Activated naive CD4-positive, alpha-beta T cell treated with anti-CD3 and anti-CD28 coated beads, Interleukin-2, amount 10 ng/mL, durations not matched to agents 7 days and 5 days (primary cell): ENCODE results near the gene ADAMTSL2.

Experiments used
- CTCF ChIA-PET: fragments of 350-600 bp; sonication (Branson Sonifier 250); formaldehyde crosslinking; loops from one replicate; lab custom pipeline; 2021; ENCODE audit warnings: antibody characterized with exemption; lab: Charles Lee
- DNase-seq: peaks from one replicate; pipeline ENCODE4 v3.0.0-alpha.2; 2020
- H3K27ac Mint-ChIP-seq: one replicate; pipeline ENCODE4 v1.8.0; 2021; ENCODE audit warnings: mild to moderate bottlenecking, moderate library complexity, mixed read lengths
- H3K27me3 Mint-ChIP-seq: one replicate; pipeline ENCODE4 v1.8.0; 2021; ENCODE audit warnings: mild to moderate bottlenecking, mixed read lengths
- H3K36me3 Mint-ChIP-seq: one replicate; pipeline ENCODE4 v1.8.0; 2021; ENCODE audit warnings: mixed read lengths
- H3K4me1 Mint-ChIP-seq: one replicate; pipeline ENCODE4 v1.8.0; 2021; ENCODE audit warnings: mixed read lengths
- H3K4me3 Mint-ChIP-seq: one replicate; pipeline ENCODE4 v1.8.0; 2021; ENCODE audit warnings: mild to moderate bottlenecking, moderate library complexity, mixed read lengths
- H3K9me3 Mint-ChIP-seq: one replicate; pipeline ENCODE4 v1.8.0; 2021; ENCODE audit warnings: mixed read lengths

ADAMTSL2 gene

DNA sequence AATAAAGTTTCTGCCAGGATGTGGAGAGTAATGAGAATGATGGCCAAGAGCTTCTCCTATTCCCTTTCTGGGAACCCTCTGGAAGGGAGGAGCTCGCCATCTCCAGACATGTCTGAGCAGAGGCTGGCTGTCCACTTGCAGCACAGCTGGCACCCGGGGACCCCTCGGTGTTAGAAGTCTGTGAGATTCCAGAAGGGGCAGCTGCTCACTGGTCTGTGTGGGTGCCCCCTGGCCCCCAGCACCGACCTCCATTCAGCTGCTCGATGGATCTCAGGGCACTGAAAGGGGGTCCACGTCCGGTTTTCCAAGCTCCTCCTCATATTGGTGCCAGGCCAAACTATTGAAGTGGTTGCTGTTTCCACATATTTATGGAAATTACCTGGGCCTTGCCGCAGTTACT lies 78.3 kb downstream of the ADAMTSL2 start:
- Mint-ChIP-seq H3K36me3 (no peaks in the 10 kb centered on the region), H3K27me3 (peaks cover 90% of the 10 kb centered on the region), H3K9me3 (no peaks in the 10 kb centered on the region), H3K4me1 (peaks cover 2% of the 10 kb centered on the region), H3K4me3 (no peak overlapping the region), H3K27ac (no peak overlapping the region)
- DNase-seq = no peak
- CTCF ChIA-PET = no interaction called here

DNA sequence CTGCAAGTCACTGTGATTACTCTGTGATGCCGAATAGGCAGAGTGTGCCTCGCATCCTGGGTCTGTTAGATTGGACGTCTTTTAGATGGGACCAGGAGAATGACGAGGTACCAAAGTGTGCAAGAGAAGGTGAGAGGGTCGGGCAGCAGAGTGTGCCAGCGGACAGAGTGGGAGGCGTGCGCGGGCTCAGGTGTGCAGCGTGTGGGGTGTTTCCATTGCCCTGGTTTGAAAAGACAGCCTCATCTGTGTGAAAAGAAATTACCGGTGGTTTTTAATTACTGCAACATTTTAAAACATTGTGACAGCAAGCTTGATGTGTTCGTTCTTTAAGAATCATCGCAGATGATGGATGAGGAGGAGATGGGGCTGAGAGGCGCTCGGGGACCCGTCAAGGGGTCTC lies 78.9 kb downstream of the ADAMTSL2 start:
- Mint-ChIP-seq H3K36me3 (no peaks in the 10 kb centered on the region), H3K27ac (no peak overlapping the region), H3K9me3 (no peaks in the 10 kb centered on the region), H3K27me3 (peaks cover 90% of the 10 kb centered on the region), H3K4me1 (peaks cover 2% of the 10 kb centered on the region), H3K4me3 (no peak overlapping the region)
- no peak for DNase-seq
- CTCF ChIA-PET = no interaction called here

DNA sequence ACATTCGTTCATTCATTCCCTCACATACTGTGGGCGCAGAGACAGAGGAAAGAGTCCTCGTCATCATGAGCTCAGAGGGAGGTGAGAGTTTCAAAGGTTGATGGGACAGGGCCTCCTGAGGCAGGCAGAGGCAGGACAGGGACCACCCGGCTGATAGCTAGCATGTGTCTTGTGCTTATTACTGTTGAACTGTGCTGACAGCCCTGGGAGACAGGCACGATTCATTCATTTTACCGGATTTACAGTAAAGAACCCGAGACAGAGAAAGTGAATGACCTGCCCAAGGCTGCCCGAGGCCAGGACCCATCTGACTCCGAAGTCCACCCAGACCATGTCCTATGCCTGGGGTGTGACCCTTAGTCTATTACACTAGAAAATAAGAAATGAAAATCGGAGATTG lies 79.6 kb downstream of the ADAMTSL2 start:
- Mint-ChIP-seq H3K4me3 (no peak overlapping the region), H3K9me3 (no peaks in the 10 kb centered on the region), H3K4me1 (peaks cover 5% of the 10 kb centered on the region), H3K36me3 (no peaks in the 10 kb centered on the region), H3K27me3 (peaks cover 91% of the 10 kb centered on the region), H3K27ac (no peak overlapping the region)
- CTCF ChIA-PET = no interaction called here
- no peak for DNase-seq

DNA sequence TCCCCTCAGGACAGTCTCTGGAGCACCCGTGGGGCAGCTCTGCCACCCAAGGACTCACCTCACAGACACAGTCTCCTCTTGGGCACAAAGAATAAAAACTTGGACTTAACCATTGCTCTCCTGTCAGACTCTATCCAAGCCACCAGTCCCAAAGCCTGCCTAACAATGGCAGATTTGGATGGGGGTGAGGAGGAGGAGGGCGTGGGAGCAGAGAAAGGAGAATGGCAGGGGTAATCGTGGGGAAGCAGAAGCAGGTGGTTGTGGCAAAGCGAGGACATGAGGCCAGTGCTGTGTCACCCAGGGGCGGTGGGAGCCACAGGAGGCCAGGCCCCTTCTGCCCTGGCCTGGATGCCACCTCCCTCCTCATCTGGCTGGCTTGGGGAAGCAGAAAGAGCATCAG lies 80.2 kb downstream of the ADAMTSL2 start:
- Mint-ChIP-seq H3K36me3 (no peaks in the 10 kb centered on the region), H3K4me1 (peaks cover 7% of the 10 kb centered on the region), H3K27me3 (peaks cover 86% of the 10 kb centered on the region), H3K9me3 (no peaks in the 10 kb centered on the region), H3K27ac (no peak overlapping the region), H3K4me3 (no peak overlapping the region)
- CTCF ChIA-PET = no interaction called here
- DNase-seq = no peak

DNA sequence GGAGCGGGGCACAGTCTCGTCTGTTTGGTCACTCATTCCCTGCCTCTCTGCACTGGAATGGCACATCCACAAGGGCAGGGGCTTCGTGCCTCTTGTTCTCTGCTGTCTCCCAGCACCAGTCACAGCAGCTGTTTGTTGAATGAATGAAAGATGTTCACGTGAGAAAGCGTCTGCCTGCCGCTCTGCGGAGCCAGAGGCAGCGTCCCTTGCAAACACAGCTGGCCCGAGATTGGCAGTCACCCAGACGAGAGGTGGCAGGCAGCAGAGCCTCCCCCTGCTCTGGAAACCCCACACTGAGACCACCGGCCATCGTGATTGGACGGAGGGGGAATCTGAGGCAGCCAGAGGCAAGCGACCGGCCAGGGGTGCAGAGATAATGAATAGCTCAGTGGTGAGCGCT lies 80.7 kb downstream of the ADAMTSL2 start:
- no peak overlapping the region for H3K4me3 Mint-ChIP-seq
- no peak for DNase-seq
- peaks cover 12% of the 10 kb centered on the region for H3K4me1 Mint-ChIP-seq
- H3K36me3 Mint-ChIP-seq = no peaks in the 10 kb centered on the region
- no peaks in the 10 kb centered on the region for H3K9me3 Mint-ChIP-seq
- H3K27me3 Mint-ChIP-seq = peaks cover 81% of the 10 kb centered on the region
- no peak overlapping the region for H3K27ac Mint-ChIP-seq
- CTCF ChIA-PET = no interaction called here

DNA sequence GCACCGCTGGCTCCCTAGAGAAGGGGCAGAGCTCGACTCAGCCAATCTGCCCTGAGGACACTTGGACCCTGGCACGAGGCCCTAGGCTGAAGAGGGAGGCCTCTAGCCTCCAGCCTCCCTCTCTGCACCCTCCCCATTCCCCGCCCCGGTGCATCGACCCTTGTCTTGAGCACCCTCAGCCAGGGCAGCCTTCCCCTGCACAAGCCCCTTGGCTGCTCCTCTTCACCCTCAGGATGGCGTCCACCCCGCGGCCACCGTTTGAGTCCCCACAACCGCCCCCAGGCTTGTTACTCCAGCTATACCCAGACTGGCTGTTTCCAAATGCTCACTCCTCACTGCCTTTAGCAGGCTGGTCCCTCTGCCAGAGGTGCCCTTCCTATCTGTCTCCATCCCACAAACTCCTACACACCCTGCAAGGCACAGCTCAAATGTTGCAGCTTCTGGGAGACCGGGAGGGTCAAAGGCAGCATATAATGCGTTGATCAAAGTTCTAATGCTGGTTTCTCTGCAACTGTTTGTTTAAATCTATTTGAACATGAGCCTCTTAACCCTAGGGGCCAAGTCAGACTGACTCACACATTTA lies 81.2 kb downstream of the ADAMTSL2 start:
- Mint-ChIP-seq H3K9me3 (no peaks in the 10 kb centered on the region), H3K4me1 (peaks cover 14% of the 10 kb centered on the region), H3K27me3 (peaks cover 76% of the 10 kb centered on the region), H3K4me3 (no peak overlapping the region), H3K27ac (no peak overlapping the region), H3K36me3 (no peaks in the 10 kb centered on the region)
- CTCF ChIA-PET = no interaction called here
- DNase-seq = no peak

DNA sequence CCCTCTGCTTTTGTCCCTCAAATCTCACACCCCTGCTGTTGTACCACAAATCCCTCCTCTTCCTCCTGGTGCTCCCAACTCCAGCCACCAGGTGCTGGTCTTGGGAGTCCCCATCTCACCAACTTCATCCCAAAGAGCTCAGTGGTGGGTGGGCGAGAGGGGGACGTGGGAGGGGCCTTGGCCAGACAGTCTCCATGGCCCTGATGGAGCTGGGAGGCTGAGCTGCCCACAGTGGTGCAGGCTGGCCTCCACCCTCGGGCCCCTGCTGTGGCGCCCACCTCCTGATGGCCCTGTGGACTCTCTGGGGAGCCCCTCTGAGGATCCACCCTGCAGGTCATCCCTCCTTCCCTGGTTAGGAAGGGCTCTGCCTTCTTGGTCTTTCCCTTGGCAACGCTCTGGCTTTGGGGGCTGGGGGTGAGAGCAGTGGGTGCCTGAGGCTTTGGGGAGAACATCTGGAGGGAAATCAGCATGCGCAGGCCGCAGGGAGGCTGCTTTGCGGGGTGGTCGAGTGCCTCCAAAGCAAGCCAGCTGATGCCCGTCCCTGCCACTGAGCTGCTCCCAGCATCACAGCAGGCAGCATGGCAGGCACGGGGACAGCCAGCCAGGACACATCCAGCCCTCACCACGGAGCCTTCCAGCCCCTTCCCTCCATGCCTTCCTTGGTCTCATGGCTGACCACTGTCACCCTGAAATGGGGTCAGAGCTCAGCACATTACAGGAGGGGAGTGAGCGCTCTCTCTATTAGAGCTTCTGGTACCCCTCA lies 82.3 kb downstream of the ADAMTSL2 start:
- CTCF ChIA-PET = interaction anchor here (0.6 kb wide), 1 partner anchor 27 kb away, joined by 3 read pairs; no protein-coding TSS in a partner anchor
- H3K36me3 Mint-ChIP-seq = no peaks in the 10 kb centered on the region
- peaks cover 67% of the 10 kb centered on the region for H3K27me3 Mint-ChIP-seq
- peaks cover 26% of the 10 kb centered on the region for H3K4me1 Mint-ChIP-seq
- no peak for DNase-seq
- peak overlapping the region; percentile 74 for H3K27ac Mint-ChIP-seq
- no peak overlapping the region for H3K4me3 Mint-ChIP-seq
- H3K9me3 Mint-ChIP-seq = no peaks in the 10 kb centered on the region

DNA sequence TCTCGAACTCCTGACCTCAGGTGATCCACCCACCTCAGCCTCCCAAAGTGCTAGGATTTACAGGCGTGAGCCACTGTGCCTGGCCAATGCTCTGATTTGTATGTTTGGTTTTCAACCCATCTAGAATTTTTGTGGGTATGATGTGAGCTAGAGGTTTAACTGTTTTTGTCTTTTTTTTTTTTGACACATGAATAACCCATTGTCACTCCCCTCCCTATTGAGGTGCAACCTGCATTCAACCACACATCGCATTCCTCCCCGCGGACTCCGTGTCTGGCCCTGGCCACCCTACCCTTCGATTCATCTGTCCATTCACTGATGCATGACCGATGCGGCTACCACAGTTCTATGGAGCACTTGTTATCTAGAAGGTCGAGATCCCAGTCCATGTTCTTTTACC lies 84.2 kb downstream of the ADAMTSL2 start:
- Mint-ChIP-seq H3K27me3 (peaks cover 50% of the 10 kb centered on the region), H3K4me3 (no peak overlapping the region), H3K27ac (no peak overlapping the region), H3K36me3 (no peaks in the 10 kb centered on the region), H3K4me1 (peaks cover 33% of the 10 kb centered on the region), H3K9me3 (no peaks in the 10 kb centered on the region)
- no peak for DNase-seq
- CTCF ChIA-PET = interaction anchor here (1.4 kb wide), 1 partner anchor 29 kb away, joined by 4 read pairs; no protein-coding TSS in a partner anchor

DNA sequence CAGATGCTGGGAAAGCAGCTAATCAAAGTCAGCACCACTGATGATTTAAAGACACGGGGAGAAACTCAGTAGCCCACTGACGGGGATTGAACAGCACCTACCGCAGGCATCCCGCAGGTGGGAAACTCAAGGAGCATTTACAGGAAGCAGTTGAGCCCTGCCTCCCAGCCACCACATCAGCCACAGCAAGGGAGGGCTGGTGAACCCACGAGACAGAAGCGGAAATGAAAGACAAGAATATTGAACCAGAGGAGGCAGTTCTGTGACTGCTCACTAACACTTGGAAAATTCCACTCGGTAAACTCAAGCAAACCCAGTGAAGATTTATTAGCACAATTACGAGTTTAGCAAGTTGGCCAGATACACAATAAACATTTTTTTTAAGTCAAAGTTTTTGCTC lies 85.3 kb downstream of the ADAMTSL2 start:
- Mint-ChIP-seq H3K4me1 (peaks cover 33% of the 10 kb centered on the region), H3K27me3 (peaks cover 46% of the 10 kb centered on the region), H3K9me3 (peaks cover 1% of the 10 kb centered on the region), H3K4me3 (no peak overlapping the region), H3K27ac (no peak overlapping the region), H3K36me3 (no peaks in the 10 kb centered on the region)
- DNase-seq = peak; percentile 76
- CTCF ChIA-PET = interaction anchor here (0.9 to 1.4 kb wide), 3 partner anchors 30 to 107 kb away, joined by 3 to 4 read pairs (median 3); no protein-coding TSS in a partner anchor

DNA sequence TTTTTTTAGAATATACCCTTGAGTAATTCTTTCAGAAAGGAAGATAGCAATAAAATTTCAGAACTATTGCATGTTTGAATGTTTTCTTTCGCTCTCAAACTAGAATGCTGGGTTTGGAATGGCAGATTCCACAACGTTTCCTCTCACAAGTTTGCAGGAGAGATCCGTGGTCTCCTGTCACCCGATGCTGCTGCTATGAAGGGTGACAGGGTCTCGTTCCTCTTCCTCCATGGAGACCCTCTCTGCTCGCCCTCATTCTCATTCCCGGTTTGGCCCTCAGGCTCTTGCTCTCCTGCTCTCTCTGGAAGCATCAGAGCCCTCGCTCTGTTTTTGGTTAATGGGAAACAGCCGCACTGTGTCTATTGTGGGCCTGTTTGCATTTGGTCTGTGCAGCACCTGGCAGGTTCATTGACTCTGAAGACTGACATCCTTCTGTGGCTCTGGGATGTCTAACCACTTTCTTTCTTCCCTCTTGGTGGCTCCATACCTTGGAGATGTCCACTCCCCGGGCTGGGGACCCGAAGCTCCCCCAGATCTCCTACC lies 87.3 kb downstream of the ADAMTSL2 start:
- H3K27ac Mint-ChIP-seq = no peak overlapping the region
- H3K4me1 Mint-ChIP-seq = peaks cover 33% of the 10 kb centered on the region
- peaks cover 13% of the 10 kb centered on the region for H3K9me3 Mint-ChIP-seq
- H3K4me3 Mint-ChIP-seq = no peak overlapping the region
- DNase-seq = no peak
- H3K27me3 Mint-ChIP-seq = peaks cover 29% of the 10 kb centered on the region
- CTCF ChIA-PET = no interaction called here
- H3K36me3 Mint-ChIP-seq = no peaks in the 10 kb centered on the region

DNA sequence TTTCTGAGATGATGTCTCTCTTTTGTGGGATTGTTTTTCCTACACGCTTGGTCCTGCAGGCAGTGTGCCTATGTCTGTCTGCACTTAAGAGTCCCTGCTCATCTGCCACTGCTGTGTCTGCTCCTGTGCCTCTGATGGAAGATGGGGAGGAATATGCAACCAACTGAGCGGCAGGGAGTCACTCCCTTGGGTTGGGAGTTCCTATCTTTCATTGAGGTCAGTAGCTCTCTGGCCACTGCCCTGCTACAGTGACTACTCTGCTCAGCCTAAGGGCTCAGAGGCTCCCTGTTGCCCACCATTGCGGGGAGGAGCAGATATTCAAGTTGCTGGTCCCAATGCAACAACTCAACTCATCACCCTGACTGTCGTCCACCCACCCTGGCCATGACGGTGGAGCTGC lies 88.1 kb downstream of the ADAMTSL2 start:
- DNase-seq = no peak
- Mint-ChIP-seq H3K9me3 (peaks cover 13% of the 10 kb centered on the region), H3K27ac (no peak overlapping the region), H3K4me1 (peaks cover 33% of the 10 kb centered on the region), H3K27me3 (peaks cover 27% of the 10 kb centered on the region), H3K36me3 (no peaks in the 10 kb centered on the region), H3K4me3 (no peak overlapping the region)
- CTCF ChIA-PET = no interaction called here
